HepG2 (cell line): ENCODE measurements around the gene TSC22D1. TPM values are rescaled to one million over a fixed set of nuclear protein-coding genes. Genes with fewer than 3 reads are reported as not detected.
A peak's percentile ranks its signal among the peaks of the same experiment; 100 is the strongest.

ENCODE experiments used
- GTF2F1 ChIP-seq: fragments of 150-350 bp; IDR thresholded peaks from 2 replicates; pipeline ENCODE4 v1.6.1; 2014; ENCODE audit warnings: low read length
- HES4 ChIP-seq: sonication (generic); formaldehyde crosslinking; IDR thresholded peaks from 2 replicates; pipeline ENCODE4 v1.9.0; 2021; ENCODE audit warnings: mild to moderate bottlenecking, missing genetic modification reagents, borderline replicate concordance
- HMGA1 ChIP-seq: sonication (generic); formaldehyde crosslinking; conservative IDR thresholded peaks from 2 replicates; pipeline ENCODE4 v1.4.0; 2020; ENCODE audit warnings: missing genetic modification reagents
- KAT2B ChIP-seq: fragments of 150-350 bp; IDR thresholded peaks from 2 replicates; pipeline ENCODE4 v1.6.1; 2014; ENCODE audit warnings: low read depth, low read length, borderline replicate concordance
- KDM6A ChIP-seq: IDR thresholded peaks from 2 replicates; pipeline ENCODE4 v1.6.1; 2016; ENCODE audit warnings: low read depth
- NCOA5 ChIP-seq: sonication (generic); formaldehyde crosslinking; IDR thresholded peaks from 2 replicates; pipeline ENCODE4 v1.4.0; 2020; ENCODE audit warnings: missing genetic modification reagents
- NFIB ChIP-seq: sonication (generic); formaldehyde crosslinking; IDR thresholded peaks from 2 replicates; pipeline ENCODE4 v1.9.0; 2021; ENCODE audit warnings: missing genetic modification reagents, mild to moderate bottlenecking, borderline replicate concordance
- PHF21A ChIP-seq: sonication (generic); formaldehyde crosslinking; IDR thresholded peaks from 2 replicates; pipeline ENCODE4 v1.5.0; 2020; ENCODE audit warnings: mild to moderate bottlenecking, missing genetic modification reagents
- PHF8 ChIP-seq: sonication (generic); formaldehyde crosslinking; IDR thresholded peaks from 2 replicates; pipeline ENCODE4 v1.5.0; 2020; ENCODE audit warnings: missing genetic modification reagents
- RBFOX2 ChIP-seq: fragments of 200-400 bp; formaldehyde crosslinking; IDR thresholded peaks from 2 replicates; pipeline ENCODE4 v1.6.1; 2017; ENCODE audit warnings: low read depth, mild to moderate bottlenecking, low read length
- REXO4 ChIP-seq: sonication (generic); formaldehyde crosslinking; IDR thresholded peaks from 2 replicates; pipeline ENCODE4 v1.8.0; 2022; ENCODE audit warnings: missing genetic modification reagents, mild to moderate bottlenecking, borderline replicate concordance
- SNAPC2 ChIP-seq: sonication (generic); formaldehyde crosslinking; IDR thresholded peaks from 2 replicates; pipeline ENCODE4 v1.8.1; 2022; ENCODE audit warnings: mild to moderate bottlenecking, missing genetic modification reagents
- SPEN ChIP-seq: sonication (generic); formaldehyde crosslinking; IDR thresholded peaks from 2 replicates; pipeline ENCODE4 v1.5.1; 2020; ENCODE audit warnings: low read depth, mild to moderate bottlenecking, missing genetic modification reagents
- ZFP36L1 ChIP-seq: sonication (generic); formaldehyde crosslinking; IDR thresholded peaks from 2 replicates; pipeline ENCODE4 v1.8.0; 2022; ENCODE audit warnings: mild to moderate bottlenecking, missing genetic modification reagents, moderate library complexity
- ZNF225 ChIP-seq: sonication (generic); formaldehyde crosslinking; IDR thresholded peaks from 2 replicates; pipeline ENCODE4 v1.4.0; 2020; ENCODE audit warnings: mild to moderate bottlenecking, missing genetic modification reagents
- ZNF30 ChIP-seq: sonication (generic); formaldehyde crosslinking; IDR thresholded peaks from 2 replicates; pipeline ENCODE4 v1.5.0; 2020; ENCODE audit warnings: mild to moderate bottlenecking, missing genetic modification reagents
- ZNF510 ChIP-seq: sonication (generic); formaldehyde crosslinking; IDR thresholded peaks from 2 replicates; pipeline ENCODE4 v1.4.0; 2020; ENCODE audit warnings: low read depth, mild to moderate bottlenecking, missing genetic modification reagents
- ZNF543 ChIP-seq: sonication (generic); formaldehyde crosslinking; IDR thresholded peaks from 2 replicates; pipeline ENCODE4 v1.4.0; 2020; ENCODE audit warnings: mild to moderate bottlenecking, missing genetic modification reagents
- ZNF564 ChIP-seq: sonication (generic); formaldehyde crosslinking; IDR thresholded peaks from 2 replicates; pipeline ENCODE4 v1.8.1; 2023; ENCODE audit warnings: mild to moderate bottlenecking, missing genetic modification reagents
- polyA plus RNA-seq, 8 experiments: library from polyadenylated mRNA; depleted of rRNA in 3 of 8; stranded (reverse) in 7 of 8; unstranded in 1 of 8; fragments of >200 nt; fragmentation: Illumina TruSeq in 4 of 8; extraction: Trizol in 4 of 8; gene quantifications; 2 replicates each; pipeline versions ENCODE4 v1.2.1 to v1.2.3, GENCODE V29; 2011 to 2016; ENCODE audit warnings: low read depth in 4 of 8, missing spikeins in 1 of 8, mixed read lengths in 1 of 8; ENCODE audit not compliant: insufficient read depth in 1 of 8
- total RNA-seq, 5 experiments: library from RNA; depleted of rRNA; stranded (reverse); fragments of >200 nt; fragmentation: Illumina TruSeq; extraction: Trizol; gene quantifications; 2 replicates each; pipeline ENCODE4 v1.2.3, GENCODE V29; 2016; ENCODE audit warnings: low read depth in 1 of 5
- TF ChIP-seq, protein P1 (sequence below): sonication (generic); formaldehyde crosslinking; IDR thresholded peaks from 2 replicates; pipeline ENCODE4 v1.4.0; 2020; ENCODE audit warnings: mild to moderate bottlenecking, low read depth, missing genetic modification reagents
- TF ChIP-seq, protein P2 (sequence below): sonication (generic); formaldehyde crosslinking; IDR thresholded peaks from 2 replicates; pipeline ENCODE4 v1.4.0; 2020; ENCODE audit warnings: missing genetic modification reagents, mild to moderate bottlenecking, borderline replicate concordance
- TF ChIP-seq, protein P3 (sequence below): sonication (generic); formaldehyde crosslinking; IDR thresholded peaks from 2 replicates; pipeline ENCODE4 v1.4.0; 2020; ENCODE audit warnings: missing genetic modification reagents, borderline replicate concordance

TSC22D1 gene
- total and polyA plus RNA-seq, 2 of the 13 experiments (the other 11 are each of a cell fraction or from before 2014, with no cell fraction given) = 18.4 to 35.7 TPM

DNA sequence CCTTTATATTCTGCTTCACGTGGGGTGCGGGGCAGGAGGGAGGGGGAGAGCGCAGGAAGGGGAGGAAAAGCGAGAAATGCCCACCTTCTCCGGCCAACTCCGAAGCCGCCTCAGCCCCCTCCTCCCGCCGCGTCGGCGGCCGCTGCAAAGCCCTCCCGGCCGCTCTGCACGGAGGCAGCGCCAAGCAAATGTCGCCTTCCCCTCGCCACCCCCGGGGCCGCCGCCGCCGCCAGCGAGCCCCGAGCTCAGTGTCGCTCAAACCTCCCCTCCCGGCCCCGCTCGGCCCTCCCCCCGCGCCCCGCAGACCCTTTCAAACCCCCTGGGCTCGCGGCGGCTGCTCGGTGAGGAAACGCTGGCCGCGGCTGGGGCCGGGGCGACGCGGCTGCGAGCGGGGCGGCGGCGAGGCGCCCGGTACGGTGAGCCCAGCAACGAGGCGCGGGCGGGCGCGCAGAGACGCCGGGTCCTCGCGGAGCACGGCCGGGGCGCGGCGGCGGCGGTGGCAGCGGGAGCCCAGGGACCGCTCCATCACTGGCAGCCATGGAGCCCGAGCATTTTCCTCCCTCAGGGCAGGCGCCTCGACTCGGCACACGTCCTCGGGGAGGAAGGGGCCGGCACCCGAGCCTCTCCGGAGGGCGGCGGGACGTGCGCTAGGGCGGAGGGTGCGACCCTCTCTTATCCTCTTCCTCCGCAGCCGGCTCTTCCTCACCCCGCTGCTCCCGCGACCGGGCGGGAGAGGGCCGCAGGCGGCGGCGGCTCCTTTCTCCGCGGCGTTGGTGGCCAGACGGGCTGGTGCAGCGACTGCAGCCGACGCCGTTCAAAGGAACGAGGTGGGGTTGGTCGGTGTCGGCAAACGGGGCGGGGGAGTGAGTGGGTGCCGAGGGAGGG lies 463 bp upstream of the TSC22D1 start (continued):
- TF ChIP-seq ZFP36L1 (no peak), NFIB (CRISPR knock-in tag) (no peak), ZNF564 (CRISPR knock-in tag) (no peak), HMGA1 (CRISPR knock-in tag) (no peak), ZNF225 (0 out of 2 replicates have a peak, but pooled peaks have one; percentile 44), ZNF543 (CRISPR knock-in tag) (no peak), HES4 (0 out of 2 replicates have a peak, but pooled peaks have one; percentile 20), NCOA5 (CRISPR knock-in tag) (no peak), SNAPC2 (CRISPR knock-in tag) (peak; percentile 72; the same call in 1 of the 2 replicates), REXO4 (CRISPR knock-in tag) (no peak), PHF8 (CRISPR knock-in tag) (peak; percentile 38; the same call in 1 of the 2 replicates), PHF21A (no peak), GTF2F1 (no peak), SPEN (CRISPR knock-in tag) (0 out of 2 replicates have a peak, but pooled peaks have one; percentile 10), ZNF30 (CRISPR knock-in tag) (no peak), KDM6A (CRISPR knock-in tag) (no peak), ZNF510 (CRISPR knock-in tag) (no peak), KAT2B (no peak), RBFOX2 (0 out of 2 replicates have a peak, but pooled peaks have one; percentile 4)
- TF ChIP-seq, protein P1, sequence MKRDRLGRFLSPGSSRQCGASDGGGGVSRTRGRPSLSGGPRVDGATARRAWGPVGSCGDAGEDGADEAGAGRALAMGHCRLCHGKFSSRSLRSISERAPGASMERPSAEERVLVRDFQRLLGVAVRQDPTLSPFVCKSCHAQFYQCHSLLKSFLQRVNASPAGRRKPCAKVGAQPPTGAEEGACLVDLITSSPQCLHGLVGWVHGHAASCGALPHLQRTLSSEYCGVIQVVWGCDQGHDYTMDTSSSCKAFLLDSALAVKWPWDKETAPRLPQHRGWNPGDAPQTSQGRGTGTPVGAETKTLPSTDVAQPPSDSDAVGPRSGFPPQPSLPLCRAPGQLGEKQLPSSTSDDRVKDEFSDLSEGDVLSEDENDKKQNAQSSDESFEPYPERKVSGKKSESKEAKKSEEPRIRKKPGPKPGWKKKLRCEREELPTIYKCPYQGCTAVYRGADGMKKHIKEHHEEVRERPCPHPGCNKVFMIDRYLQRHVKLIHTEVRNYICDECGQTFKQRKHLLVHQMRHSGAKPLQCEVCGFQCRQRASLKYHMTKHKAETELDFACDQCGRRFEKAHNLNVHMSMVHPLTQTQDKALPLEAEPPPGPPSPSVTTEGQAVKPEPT (CRISPR knock-in tag) = no peak
- TF ChIP-seq, protein P2, sequence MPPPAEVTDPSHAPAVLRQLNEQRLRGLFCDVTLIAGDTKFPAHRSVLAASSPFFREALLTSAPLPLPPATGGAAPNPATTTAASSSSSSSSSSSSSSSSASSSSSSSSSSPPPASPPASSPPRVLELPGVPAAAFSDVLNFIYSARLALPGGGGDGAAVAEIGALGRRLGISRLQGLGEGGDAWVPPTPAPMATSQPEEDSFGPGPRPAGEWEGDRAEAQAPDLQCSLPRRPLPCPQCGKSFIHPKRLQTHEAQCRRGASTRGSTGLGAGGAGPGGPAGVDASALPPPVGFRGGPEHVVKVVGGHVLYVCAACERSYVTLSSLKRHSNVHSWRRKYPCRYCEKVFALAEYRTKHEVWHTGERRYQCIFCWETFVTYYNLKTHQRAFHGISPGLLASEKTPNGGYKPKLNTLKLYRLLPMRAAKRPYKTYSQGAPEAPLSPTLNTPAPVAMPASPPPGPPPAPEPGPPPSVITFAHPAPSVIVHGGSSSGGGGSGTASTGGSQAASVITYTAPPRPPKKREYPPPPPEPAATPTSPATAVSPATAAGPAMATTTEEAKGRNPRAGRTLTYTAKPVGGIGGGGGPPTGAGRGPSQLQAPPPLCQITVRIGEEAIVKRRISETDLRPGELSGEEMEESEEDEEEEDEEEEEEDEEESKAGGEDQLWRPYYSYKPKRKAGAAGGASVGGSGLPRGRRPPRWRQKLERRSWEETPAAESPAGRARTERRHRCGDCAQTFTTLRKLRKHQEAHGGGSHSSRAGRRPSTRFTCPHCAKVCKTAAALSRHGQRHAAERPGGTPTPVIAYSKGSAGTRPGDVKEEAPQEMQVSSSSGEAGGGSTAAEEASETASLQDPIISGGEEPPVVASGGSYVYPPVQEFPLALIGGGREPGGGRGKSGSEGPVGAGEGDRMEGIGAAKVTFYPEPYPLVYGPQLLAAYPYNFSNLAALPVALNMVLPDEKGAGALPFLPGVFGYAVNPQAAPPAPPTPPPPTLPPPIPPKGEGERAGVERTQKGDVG (CRISPR knock-in tag) = no peak
- TF ChIP-seq, protein P3, sequence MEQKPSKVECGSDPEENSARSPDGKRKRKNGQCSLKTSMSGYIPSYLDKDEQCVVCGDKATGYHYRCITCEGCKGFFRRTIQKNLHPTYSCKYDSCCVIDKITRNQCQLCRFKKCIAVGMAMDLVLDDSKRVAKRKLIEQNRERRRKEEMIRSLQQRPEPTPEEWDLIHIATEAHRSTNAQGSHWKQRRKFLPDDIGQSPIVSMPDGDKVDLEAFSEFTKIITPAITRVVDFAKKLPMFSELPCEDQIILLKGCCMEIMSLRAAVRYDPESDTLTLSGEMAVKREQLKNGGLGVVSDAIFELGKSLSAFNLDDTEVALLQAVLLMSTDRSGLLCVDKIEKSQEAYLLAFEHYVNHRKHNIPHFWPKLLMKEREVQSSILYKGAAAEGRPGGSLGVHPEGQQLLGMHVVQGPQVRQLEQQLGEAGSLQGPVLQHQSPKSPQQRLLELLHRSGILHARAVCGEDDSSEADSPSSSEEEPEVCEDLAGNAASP (CRISPR knock-in tag) = no peak
